ENCODE data around the gene CXXC1. TPM values are rescaled to one million over a fixed set of nuclear protein-coding genes. Genes with fewer than 3 reads are reported as not detected.

The CXXC1 gene
- total RNA-seq, 1 donor from 2014 or later: 32.6 TPM

GRCh38 chr18:50280707-50281294 lies 6.7 kb downstream of the CXXC1 start:
- Histone ChIP-seq H3K36me3 (ENCODE audit: control insufficient read depth, insufficient read depth, low read length) (peaks cover 32% of the 10 kb centered on the region), H3K4me3 (ENCODE audit: low read depth, low read length) (peak overlapping the region; percentile 87), H3K27me3 (ENCODE audit: control insufficient read depth, insufficient read depth, low read length) (no peaks in the 10 kb centered on the region)
- TF ChIP-seq CTCF (IDR thresholded peaks at IDR 0.05; ENCODE audit: insufficient read depth, low read length, severe bottlenecking): no peak
- DNase-seq (ENCODE audit: low read depth): no peak
- no peak for FAIRE-seq

- DNase-seq (ENCODE audit: low read depth) (no peak), FAIRE-seq (no peak)
- TF ChIP-seq CTCF (IDR thresholded peaks at IDR 0.05; ENCODE audit: insufficient read depth, low read length, severe bottlenecking): no peak
- Histone ChIP-seq H3K36me3 (ENCODE audit: control insufficient read depth, insufficient read depth, low read length) (peaks cover 35% of the 10 kb centered on the region), H3K27me3 (ENCODE audit: control insufficient read depth, insufficient read depth, low read length) (no peaks in the 10 kb centered on the region), H3K4me3 (ENCODE audit: low read depth, low read length) (peak overlapping the region; percentile 87)
Measured at GRCh38 chr18:50279752-50280151, 7.7 kb downstream of the CXXC1 start.

- FAIRE-seq (no peak), DNase-seq (ENCODE audit: low read depth) (peak; percentile 95)
- Histone ChIP-seq H3K4me3 (ENCODE audit: low read depth, low read length) (no peak overlapping the region), H3K27me3 (ENCODE audit: control insufficient read depth, insufficient read depth, low read length) (no peaks in the 10 kb centered on the region), H3K36me3 (ENCODE audit: control insufficient read depth, insufficient read depth, low read length) (peaks cover 38% of the 10 kb centered on the region)
- TF ChIP-seq CTCF (IDR thresholded peaks at IDR 0.05; ENCODE audit: insufficient read depth, low read length, severe bottlenecking): no peak
Measured at GRCh38 chr18:50277942-50278341, 9.6 kb downstream of the CXXC1 start.

GRCh38 chr18:50276452-50276851 lies 11.0 kb downstream of the CXXC1 start:
- TF ChIP-seq CTCF (IDR thresholded peaks at IDR 0.05; ENCODE audit: insufficient read depth, low read length, severe bottlenecking): no peak
- DNase-seq (ENCODE audit: low read depth) (no peak), FAIRE-seq (peak; percentile 86)
- no peaks in the 10 kb centered on the region for H3K27me3 ChIP-seq (ENCODE audit: control insufficient read depth, insufficient read depth, low read length)
- no peak overlapping the region for H3K4me3 ChIP-seq (ENCODE audit: low read depth, low read length)
- peaks cover 45% of the 10 kb centered on the region for H3K36me3 ChIP-seq (ENCODE audit: control insufficient read depth, insufficient read depth, low read length)

- no peaks in the 10 kb centered on the region for H3K27me3 ChIP-seq (ENCODE audit: control insufficient read depth, insufficient read depth, low read length)
- peaks cover 49% of the 10 kb centered on the region for H3K36me3 ChIP-seq (ENCODE audit: control insufficient read depth, insufficient read depth, low read length)
- FAIRE-seq (no peak), DNase-seq (ENCODE audit: low read depth) (no peak)
- H3K4me3 ChIP-seq (ENCODE audit: low read depth, low read length): no peak overlapping the region
- TF ChIP-seq CTCF (IDR thresholded peaks at IDR 0.05; ENCODE audit: insufficient read depth, low read length, severe bottlenecking): no peak
Measured at GRCh38 chr18:50275503-50276036, 11.9 kb downstream of the CXXC1 start.

- TF ChIP-seq CTCF (IDR thresholded peaks at IDR 0.05; ENCODE audit: insufficient read depth, low read length, severe bottlenecking): no peak
- H3K36me3 ChIP-seq (ENCODE audit: control insufficient read depth, insufficient read depth, low read length): peaks cover 49% of the 10 kb centered on the region
- DNase-seq (ENCODE audit: low read depth): no peak
- no peaks in the 10 kb centered on the region for H3K27me3 ChIP-seq (ENCODE audit: control insufficient read depth, insufficient read depth, low read length)
- FAIRE-seq: no peak
- no peak overlapping the region for H3K4me3 ChIP-seq (ENCODE audit: low read depth, low read length)
Measured at GRCh38 chr18:50274941-50275340, 12.6 kb downstream of the CXXC1 start.
